Activated B cell treated with CpG ODN at 0.5 μM for 24 hours (primary cell): Measurements from ENCODE around the gene ADAMTS14. TPM values are rescaled to one million over a fixed set of nuclear protein-coding genes. Genes with fewer than 3 reads are reported as not detected.

Source experiments
- ATAC-seq: fragments of 200-7000 bp; cut with Tn5 transposase; one replicate; pipeline ENCODE4 v1.10.0; 2021; ENCODE audit warnings: low read depth, mild to moderate bottlenecking, moderate library complexity
- CTCF ChIA-PET: fragments of 350-600 bp; sonication (Branson Sonifier 250); formaldehyde crosslinking; loops from one replicate; lab custom pipeline; 2021; ENCODE audit warnings: antibody characterized with exemption; lab: Charles Lee
- POLR2A ChIA-PET: fragments of 350-600 bp; sonication (Branson Sonifier 250); formaldehyde crosslinking; loops from one replicate; lab custom pipeline; 2021; ENCODE audit warnings: antibody characterized with exemption; lab: Charles Lee
- DNase-seq: peaks from one replicate; pipeline ENCODE4 v3.0.0; 2022
- H3K27ac Mint-ChIP-seq: one replicate; pipeline ENCODE4 v1.8.0; 2020; ENCODE audit warnings: mixed read lengths
- H3K27me3 Mint-ChIP-seq: one replicate; pipeline ENCODE4 v1.8.0; 2021; ENCODE audit warnings: mixed read lengths
- H3K36me3 Mint-ChIP-seq: one replicate; pipeline ENCODE4 v1.8.0; 2021; ENCODE audit warnings: low read depth, mixed read lengths
- H3K4me1 Mint-ChIP-seq: one replicate; pipeline ENCODE4 v1.8.0; 2021; ENCODE audit warnings: mixed read lengths
- H3K4me3 Mint-ChIP-seq: one replicate; pipeline ENCODE4 v1.8.0; 2020; ENCODE audit warnings: mild to moderate bottlenecking, mixed read lengths
- H3K9me3 Mint-ChIP-seq: one replicate; pipeline ENCODE4 v1.8.0; 2020; ENCODE audit warnings: mixed read lengths
- CTCF ChIP-seq: fragments of 200-600 bp; IDR thresholded peaks from one replicate; pipeline ENCODE4 v1.8.0; 2022; ENCODE audit warnings: antibody characterized with exemption, mild to moderate bottlenecking
- intact Hi-C: fragments of 100-400 bp; cut with micrococcal nuclease; formaldehyde crosslinking; loops from one replicate; pipeline ENCODE4 v1.15.1; 2024
- total RNA-seq: library from RNA; stranded (reverse); gene quantifications from 2 replicates; pipeline ENCODE4 v1.2.3, GENCODE V29; 2022

ADAMTS14 gene
- total RNA-seq, 1 donor from 2014 or later, result 0.04 TPM

- DNase-seq, result no peak
- CTCF ChIA-PET, result no interaction called here
- H3K9me3 Mint-ChIP-seq, result no peaks in the 10 kb centered on the region
- no peaks in the 10 kb centered on the region for H3K27me3 Mint-ChIP-seq
- ATAC-seq, result no peak
- H3K4me1 Mint-ChIP-seq, result no peaks in the 10 kb centered on the region
- H3K4me3 Mint-ChIP-seq, result no peak overlapping the region
- H3K27ac Mint-ChIP-seq, result no peak overlapping the region
- intact Hi-C loops, result no loop called here
- no peaks in the 10 kb centered on the region for H3K36me3 Mint-ChIP-seq
- TF ChIP-seq CTCF, result no peak
- POLR2A ChIA-PET, result no interaction called here
Observed at GRCh38 chr10:70747192-70747965, 75.1 kb downstream of the ADAMTS14 start.

DNA sequence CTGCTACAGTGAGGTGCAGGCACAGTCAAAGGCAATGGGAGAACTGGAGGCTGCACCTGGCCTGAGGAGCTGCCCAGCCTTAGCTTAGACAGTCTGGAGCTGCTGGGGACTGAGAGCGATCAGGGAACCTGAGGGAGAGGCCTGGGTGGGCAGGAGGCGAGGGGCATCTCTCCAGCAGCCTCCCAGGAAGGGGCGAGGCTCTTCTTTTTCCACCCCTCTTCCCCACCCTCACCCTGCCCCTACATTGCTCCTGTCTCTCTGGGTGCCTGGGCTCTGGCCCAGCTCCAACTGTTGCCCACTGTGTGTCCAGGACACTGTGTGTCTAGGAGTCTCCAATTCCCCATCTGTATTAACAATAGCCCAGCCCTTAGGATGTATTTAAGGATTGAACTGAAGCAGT, 76.0 kb downstream of the ADAMTS14 start:
- no peaks in the 10 kb centered on the region for H3K27me3 Mint-ChIP-seq
- no peaks in the 10 kb centered on the region for H3K36me3 Mint-ChIP-seq
- no peak for ATAC-seq
- intact Hi-C loops, result no loop called here
- H3K27ac Mint-ChIP-seq, result no peak overlapping the region
- POLR2A ChIA-PET, result no interaction called here
- H3K4me3 Mint-ChIP-seq, result no peak overlapping the region
- TF ChIP-seq CTCF, result no peak
- no peaks in the 10 kb centered on the region for H3K9me3 Mint-ChIP-seq
- CTCF ChIA-PET, result no interaction called here
- no peaks in the 10 kb centered on the region for H3K4me1 Mint-ChIP-seq
- no peak for DNase-seq

GRCh38 chr10:70748801-70749573, 76.7 kb downstream of the ADAMTS14 start:
- H3K9me3 Mint-ChIP-seq, result no peaks in the 10 kb centered on the region
- ATAC-seq, result no peak
- no peak for TF ChIP-seq CTCF
- H3K4me3 Mint-ChIP-seq, result no peak overlapping the region
- H3K36me3 Mint-ChIP-seq, result no peaks in the 10 kb centered on the region
- H3K27ac Mint-ChIP-seq, result no peak overlapping the region
- no peak for DNase-seq
- ChIA-PET POLR2A (no interaction called here), CTCF (no interaction called here)
- H3K4me1 Mint-ChIP-seq, result no peaks in the 10 kb centered on the region
- intact Hi-C loops, result no loop called here
- peaks cover under 1% of the 10 kb centered on the region for H3K27me3 Mint-ChIP-seq

DNA sequence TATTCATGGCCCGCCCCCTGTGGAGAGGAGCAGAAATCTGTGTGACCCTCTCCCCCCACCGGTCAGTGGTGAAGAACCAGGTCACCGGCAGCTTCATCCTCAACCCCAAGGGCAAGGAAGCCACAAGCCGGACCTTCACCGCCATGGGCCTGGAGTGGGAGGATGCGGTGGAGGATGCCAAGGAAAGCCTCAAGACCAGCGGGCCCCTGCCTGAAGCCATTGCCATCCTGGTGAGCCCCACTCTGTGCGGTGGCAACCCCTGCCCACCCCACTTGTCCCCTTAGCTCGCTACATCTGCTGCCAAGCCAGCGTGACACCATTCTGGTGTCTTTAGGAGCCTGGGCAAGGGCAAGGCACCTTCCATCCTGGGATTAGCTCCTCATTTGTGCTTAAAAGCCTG, 77.5 kb downstream of the ADAMTS14 start:
- H3K4me3 Mint-ChIP-seq, result no peak overlapping the region
- H3K36me3 Mint-ChIP-seq, result no peaks in the 10 kb centered on the region
- ATAC-seq, result no peak
- intact Hi-C loops, result no loop called here
- no peaks in the 10 kb centered on the region for H3K4me1 Mint-ChIP-seq
- no peak for TF ChIP-seq CTCF
- H3K27me3 Mint-ChIP-seq, result peaks cover 4% of the 10 kb centered on the region
- ChIA-PET POLR2A (no interaction called here), CTCF (no interaction called here)
- no peak overlapping the region for H3K27ac Mint-ChIP-seq
- DNase-seq, result no peak
- H3K9me3 Mint-ChIP-seq, result no peaks in the 10 kb centered on the region

DNA sequence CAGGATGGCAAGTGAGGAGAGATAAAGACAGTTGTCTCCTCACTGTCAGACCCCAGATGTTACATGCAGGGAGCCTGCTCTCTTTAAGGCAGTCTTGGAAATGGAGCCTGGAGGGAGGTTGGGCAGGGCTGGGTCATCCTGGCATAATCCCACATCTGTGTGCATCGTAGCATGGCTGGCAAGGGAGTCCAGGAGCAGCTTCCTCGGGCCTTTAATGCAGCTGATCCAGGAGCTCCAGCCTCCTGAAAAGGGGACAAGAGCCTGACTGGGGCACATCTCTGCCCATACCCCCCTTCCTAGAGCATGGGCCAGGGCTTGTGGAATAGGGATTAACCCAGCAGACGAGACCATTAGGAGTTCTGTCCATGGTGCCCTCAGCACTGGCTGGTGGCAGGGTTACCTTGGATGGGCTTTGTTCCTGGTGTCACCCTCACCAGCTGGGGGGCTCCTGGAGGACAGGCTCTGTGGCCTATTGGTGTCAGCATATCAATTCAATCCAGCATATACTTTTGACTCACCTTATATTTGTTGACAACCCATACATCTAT, 77.9 kb downstream of the ADAMTS14 start:
- intact Hi-C loops, result no loop called here
- Mint-ChIP-seq H3K36me3 (no peaks in the 10 kb centered on the region), H3K4me3 (no peak overlapping the region), H3K27ac (no peak overlapping the region), H3K9me3 (no peaks in the 10 kb centered on the region), H3K27me3 (peaks cover 4% of the 10 kb centered on the region), H3K4me1 (no peaks in the 10 kb centered on the region)
- ATAC-seq, result no peak
- DNase-seq, result no peak
- no peak for TF ChIP-seq CTCF
- ChIA-PET CTCF (no interaction called here), POLR2A (no interaction called here)
